GM21367 (cell line): Measurements from ENCODE around the gene SORCS1.

Experiments used
- ATAC-seq: cut with Tn5 transposase; IDR thresholded peaks from one replicate; pipeline ENCODE4 v1.9.1; 2021; ENCODE audit not compliant: unreplicated experiment

Gene SORCS1

GRCh38 chr10:106826716-106827115 is 337.8 kb downstream of the SORCS1 start:
- ATAC-seq, result no peak

- no peak for ATAC-seq
Measured at GRCh38 chr10:106825576-106826364, 338.7 kb downstream of the SORCS1 start.

- ATAC-seq, result no peak
Measured at GRCh38 chr10:106820579-106820978, 343.9 kb downstream of the SORCS1 start.

- ATAC-seq, result no peak
Measured at GRCh38 chr10:106819490-106819889, 345.0 kb downstream of the SORCS1 start.

- no peak for ATAC-seq
Measured at GRCh38 chr10:106816318-106817085, 348.0 kb downstream of the SORCS1 start.

DNA sequence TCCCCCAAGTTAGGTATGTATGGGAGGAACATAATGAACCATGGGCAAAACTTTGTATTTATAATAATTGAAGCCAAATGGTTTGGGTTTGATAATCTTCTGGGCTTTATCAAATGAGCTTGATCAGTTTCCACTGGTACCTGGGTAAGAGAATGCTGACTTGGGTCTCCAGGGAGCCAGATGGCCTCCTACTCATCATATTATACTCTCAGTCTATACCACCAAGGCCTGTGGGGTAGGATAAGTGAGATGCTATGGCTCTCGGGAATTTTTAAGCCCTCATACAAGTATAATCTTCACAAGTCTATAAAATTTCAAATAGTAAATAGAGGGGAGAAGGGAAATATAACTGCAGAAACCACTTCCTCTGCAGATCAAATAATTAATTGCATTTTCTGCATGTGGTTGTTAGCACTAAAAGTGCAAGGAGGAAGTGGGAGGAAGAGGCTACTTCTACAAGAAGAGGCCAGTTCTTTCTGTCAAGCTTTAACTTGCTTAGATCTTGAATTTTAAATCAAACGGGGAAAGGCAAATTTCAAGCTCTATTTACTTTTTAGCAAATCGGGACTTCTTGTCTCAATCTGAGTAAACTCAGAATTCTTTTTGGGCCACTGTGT is 349.0 kb downstream of the SORCS1 start:
- peak; percentile 47 for ATAC-seq

- no peak for ATAC-seq
Measured at GRCh38 chr10:106804992-106805582, 359.4 kb downstream of the SORCS1 start.

GRCh38 chr10:106802949-106803348 is 361.6 kb downstream of the SORCS1 start:
- ATAC-seq, result no peak

GRCh38 chr10:106799776-106800175 is 364.7 kb downstream of the SORCS1 start:
- ATAC-seq, result no peak

GRCh38 chr10:106795619-106796018 is 368.9 kb downstream of the SORCS1 start:
- peak; percentile 96 for ATAC-seq

DNA sequence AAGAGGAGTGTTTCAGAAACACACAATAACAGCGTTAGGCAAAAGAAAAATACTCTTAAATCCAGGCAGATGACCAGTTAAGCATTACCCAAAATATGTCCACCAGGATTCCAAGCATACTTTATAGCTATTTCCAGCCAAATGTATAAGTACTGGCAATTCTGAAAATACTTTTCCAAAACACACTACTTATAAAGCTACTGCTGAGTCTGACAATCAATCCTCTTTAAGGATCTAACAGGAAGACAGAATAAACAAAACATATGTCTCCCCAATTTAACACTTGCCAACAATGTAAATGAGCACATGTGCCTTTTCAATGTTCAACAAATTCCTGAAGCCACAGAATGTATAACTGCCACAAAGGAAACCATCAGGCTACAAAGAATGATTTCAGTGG is 370.9 kb downstream of the SORCS1 start:
- ATAC-seq, result no peak

GRCh38 chr10:106789623-106790022 is 374.9 kb downstream of the SORCS1 start:
- ATAC-seq, result no peak

DNA sequence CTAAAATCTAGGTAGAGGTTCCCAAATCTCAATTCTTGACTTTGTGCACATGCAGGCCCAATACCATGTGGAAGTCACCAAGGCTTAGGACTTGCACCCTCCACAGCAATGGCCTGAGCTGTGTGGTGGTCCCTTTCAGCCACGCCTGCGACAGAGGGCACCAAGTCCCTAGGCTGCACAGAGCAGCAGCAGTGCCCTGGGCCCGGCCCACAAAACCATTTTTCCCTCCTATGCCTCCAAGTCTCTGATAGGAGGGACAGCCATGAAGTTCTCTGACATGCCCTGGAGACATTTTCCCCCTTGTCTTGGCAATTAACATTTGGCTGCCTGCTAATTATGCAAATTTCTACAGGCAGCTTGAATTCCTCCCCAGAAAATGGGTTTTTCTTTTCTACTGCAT is 375.5 kb downstream of the SORCS1 start:
- no peak for ATAC-seq

- ATAC-seq, result no peak
Measured at GRCh38 chr10:106785528-106785927, 379.0 kb downstream of the SORCS1 start.

DNA sequence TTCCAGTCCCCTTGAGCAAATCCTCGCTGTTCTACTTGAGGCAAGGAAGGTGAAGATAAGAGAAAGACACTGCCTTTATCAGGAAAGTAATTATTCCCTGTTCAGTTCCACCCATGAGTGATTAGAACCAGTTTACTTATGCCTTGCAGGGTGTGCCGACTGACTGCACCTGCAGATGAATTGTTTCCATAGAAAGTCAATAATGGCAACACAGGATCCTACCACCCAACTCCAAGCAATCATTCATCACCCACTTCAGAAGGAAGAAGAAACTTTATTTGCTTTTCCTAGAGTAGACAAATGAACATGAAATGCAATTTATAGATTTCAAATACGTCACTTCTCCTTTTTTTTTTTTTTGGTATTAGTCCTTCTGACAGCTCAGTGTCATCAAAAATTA is 383.9 kb downstream of the SORCS1 start:
- ATAC-seq, result no peak

DNA sequence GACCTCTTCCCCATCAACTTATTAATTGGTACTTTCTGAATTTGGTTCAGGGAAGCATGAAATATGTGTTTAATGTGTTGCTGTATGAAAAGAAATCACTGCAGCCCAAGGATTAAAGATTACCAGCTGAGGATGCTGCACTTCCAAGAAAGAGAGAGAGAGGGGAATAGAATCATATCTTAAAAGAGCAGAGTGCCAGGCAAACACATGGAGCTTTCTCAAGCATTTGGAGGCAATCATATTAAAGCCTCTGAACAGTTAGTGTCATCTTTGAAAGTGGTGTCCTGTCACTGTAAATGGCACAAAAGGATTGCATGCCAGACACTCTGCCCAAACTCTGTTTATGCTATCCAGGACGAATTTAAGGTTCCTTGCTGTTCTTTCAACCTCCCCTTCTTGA is 386.7 kb downstream of the SORCS1 start:
- no peak for ATAC-seq

- no peak for ATAC-seq
Measured at GRCh38 chr10:106775127-106775526, 389.4 kb downstream of the SORCS1 start.

- no peak for ATAC-seq
Measured at GRCh38 chr10:106772957-106773356, 391.5 kb downstream of the SORCS1 start.

DNA sequence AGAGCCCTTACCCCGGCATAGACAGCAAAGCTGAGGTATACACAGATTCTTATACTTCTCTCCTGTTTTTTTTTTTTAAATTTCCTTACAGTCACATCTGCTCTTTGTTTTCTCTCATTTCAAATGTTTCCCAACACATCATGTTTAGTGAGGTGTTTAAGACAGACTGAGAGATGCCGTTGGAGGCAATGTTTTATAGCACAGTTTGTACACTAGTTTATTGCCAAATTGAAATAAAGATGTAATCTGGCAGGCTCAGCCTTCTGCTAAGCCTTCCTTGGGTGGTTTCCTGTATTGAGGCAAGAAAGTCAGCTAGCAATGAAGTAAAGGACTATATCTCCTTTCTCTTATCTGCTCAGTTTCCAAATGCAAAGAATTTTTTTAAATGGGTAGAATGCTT is 393.4 kb downstream of the SORCS1 start:
- ATAC-seq, result no peak

GRCh38 chr10:106768204-106768603 is 396.3 kb downstream of the SORCS1 start:
- ATAC-seq, result no peak

GRCh38 chr10:106765928-106766327 is 398.6 kb downstream of the SORCS1 start:
- ATAC-seq, result no peak
